HUDEP-2 (cell line): ENCODE measurements around the gene UNC13C.

Experiments used
- DNase-seq, 76 experiments: peaks; one replicate each; lab custom pipeline; 2025; ENCODE audit not compliant: unreplicated experiment in 76 of 76; lab: John Stamatoyannopoulos, UW

Gene UNC13C

DNA sequence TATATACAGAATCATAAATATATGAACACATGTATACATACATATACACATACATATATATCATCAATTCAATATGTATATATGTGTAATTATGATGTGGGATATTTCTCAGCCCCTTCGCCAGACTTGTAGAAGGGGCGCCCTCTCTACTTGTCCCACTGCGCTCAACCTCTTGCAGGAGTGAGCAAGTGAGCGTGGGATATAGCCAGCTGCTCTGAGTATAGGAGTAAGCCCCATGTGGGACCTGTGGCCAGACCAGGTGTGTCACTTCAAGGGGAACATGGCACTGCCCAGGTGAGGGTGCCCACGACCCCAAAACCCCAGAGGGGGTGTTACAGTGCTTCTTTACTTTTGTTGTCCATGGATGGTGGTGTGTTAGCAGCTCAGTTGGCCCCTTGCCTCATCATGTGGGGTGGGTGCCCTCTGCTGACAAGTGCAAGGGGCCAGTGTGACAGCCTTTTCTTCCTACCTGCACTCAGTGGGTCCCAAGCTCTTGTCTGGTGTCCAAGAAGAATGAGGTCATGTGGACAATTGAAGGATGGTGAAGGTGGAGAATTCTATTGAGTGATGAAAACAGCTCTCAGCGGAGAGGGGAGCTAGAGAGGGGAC is 304.1 kb downstream of the UNC13C start:
- DNase-seq: no peak

DNA sequence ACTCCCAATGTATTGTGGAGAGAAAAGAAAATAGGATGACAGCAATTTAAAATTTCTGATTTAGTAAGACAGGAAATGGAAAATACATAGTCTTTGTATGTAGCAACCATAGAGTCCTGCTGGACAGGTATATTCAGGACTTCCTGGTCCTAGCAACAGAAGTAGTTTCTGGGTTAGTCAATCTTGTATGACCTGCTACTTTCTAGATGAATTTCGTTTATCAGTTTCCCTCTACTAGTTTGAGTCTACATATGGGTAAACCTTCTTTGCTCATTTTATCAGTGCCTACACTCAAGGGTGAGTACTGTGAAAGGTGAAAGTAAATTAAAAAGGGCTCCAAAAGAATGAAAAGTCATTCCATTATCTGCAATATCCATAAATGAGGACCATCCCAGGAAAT is 309.8 kb downstream of the UNC13C start:
- DNase-seq: no peak

DNA sequence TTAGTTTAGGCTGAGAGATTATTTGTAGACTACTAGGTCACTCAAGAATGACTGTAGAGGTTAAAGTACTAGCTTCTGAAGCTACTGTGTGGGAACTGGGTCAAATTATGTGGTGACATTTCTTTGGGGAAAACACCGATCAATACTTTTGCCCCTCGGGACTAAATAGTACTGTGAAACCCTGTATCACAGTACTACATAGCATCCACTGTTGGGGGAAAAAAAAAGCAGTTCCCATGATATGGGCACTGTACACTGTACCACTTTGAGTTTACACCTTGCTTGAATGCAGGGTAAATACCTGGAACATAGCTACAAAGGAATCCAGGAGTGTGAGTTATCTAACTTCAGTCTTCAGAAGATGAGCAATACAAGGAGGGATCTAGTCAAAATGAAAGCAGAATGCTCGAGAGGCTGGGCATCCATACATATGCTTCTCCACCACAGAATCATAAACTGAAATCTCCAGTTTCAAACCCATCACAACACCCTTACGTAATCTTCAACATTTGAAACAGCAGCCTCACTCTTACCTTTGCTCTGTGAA is 311.4 kb downstream of the UNC13C start:
- DNase-seq: no peak

DNA sequence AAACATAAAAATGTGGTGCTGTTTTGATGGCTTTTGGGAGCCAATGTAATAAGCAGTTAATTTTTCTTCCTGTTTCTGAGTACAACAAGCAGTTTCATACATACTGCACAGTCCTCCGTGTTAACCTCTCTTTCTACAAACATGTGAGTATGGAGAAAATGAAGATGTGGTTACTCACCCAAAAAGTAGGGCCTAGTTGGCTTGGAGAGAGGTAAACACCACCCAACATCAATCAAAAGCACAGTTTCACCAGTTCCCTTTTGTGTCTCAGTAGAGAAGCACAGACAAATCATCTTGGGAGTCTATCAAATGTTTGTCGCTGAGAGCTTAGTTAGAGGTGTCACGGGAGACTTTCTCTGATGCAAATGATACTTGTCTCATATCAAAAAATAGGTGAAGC is 320.2 kb downstream of the UNC13C start:
- no peak for DNase-seq

DNA sequence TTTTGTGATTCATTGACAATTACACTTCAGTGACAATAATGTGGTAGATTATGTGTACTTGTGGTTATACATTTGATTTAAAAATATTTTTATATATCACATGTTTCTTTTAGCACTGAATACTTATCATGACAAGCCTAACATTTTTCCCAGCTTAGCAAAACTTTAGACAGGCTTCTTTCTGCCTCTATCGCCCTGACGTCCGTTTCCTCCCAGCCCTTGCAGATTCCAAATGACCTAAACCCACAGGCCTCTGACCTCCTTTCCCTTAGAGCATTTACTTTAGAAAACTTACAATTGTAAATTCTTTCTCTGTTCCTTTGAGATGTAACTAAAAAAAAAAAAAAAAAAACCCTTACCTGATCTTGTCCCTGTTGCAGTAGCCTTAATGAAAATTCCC is 326.1 kb downstream of the UNC13C start:
- no peak for DNase-seq

DNA sequence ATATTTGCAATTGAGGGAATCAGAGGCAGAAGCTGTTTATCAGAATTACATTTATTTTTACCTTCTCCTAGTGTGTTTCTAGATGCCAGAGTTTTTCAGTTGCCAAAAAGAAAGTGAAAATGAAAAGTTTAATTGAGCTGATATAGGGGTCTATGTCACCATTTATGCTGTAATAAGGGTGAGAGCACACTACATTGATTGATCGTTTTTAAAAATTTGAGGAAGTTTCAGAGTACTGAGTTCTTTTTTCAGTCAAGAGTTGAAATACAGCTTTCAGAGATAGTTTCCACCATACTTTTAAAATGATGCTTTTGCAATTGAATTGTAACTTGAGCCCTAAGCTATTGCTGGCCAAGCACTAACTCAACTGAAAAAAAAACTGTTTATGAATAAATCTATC is 326.9 kb downstream of the UNC13C start:
- DNase-seq: no peak

DNA sequence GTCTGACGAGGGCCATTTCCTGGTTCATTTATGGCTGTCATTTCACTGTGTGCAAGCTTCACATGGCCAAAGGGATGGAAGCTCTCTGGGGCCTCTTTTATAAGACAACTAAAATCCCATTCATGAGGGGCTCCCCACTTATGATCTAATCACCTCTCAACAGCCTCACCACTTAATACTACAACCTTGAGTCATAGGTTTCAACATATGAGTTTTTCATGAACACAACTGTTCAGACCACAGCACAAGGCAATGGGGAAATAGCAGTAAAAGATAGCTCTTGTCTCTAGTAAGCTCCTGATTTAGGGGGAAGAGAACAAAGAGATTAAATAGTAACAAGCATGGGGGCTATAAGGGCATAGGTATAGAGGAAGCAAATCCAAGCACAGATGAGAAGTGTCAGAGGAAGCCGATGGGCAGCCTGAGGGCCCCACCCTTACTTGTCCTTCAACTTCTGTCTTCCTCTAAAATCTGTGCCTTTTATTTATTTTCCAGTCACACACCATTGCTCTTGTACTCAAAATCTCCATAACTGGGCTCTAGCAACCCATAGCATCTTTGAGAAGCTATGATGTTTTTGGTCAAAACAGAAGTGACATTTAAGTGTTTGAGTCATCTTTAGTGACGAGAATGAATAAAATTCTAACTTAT is 329.1 kb downstream of the UNC13C start:
- no peak for DNase-seq

DNA sequence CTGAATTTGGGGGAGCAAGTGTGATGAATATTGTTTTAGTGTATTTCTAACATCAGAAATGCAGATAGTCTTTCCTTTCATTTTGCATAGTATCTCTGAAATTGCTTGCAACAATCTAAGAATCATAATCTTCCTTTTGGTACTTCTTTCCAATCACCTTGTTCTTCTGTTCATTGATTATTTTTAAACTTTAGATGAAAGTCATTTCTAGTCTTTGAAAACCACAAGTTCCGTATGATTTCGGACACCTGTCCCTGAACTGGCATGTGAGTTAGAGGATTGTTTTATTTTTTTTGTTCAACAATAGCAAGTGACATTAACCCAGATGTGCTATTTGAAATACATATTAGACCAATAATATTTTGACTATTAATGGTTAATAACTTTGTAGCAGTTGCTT is 329.7 kb downstream of the UNC13C start:
- DNase-seq: no peak

DNA sequence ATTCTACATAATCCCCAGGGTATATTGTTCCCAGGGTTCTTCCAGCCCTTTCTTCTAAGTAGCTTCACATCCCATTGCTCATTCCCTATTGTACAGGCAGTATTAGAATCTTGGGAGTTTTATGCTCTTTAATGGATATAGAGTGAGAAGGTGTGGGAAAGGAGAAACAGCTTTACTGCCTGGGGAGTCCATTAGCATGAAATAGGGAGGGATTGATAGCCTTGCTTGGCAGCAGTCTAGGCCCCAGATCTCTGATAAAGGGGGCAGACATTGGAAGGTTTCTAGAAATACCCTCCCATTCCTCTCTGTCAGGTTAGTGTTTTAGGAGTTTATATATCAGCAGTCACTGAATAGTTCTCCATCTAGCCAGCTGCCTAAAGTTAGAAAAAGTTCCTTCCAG is 334.3 kb downstream of the UNC13C start:
- DNase-seq: no peak

DNA sequence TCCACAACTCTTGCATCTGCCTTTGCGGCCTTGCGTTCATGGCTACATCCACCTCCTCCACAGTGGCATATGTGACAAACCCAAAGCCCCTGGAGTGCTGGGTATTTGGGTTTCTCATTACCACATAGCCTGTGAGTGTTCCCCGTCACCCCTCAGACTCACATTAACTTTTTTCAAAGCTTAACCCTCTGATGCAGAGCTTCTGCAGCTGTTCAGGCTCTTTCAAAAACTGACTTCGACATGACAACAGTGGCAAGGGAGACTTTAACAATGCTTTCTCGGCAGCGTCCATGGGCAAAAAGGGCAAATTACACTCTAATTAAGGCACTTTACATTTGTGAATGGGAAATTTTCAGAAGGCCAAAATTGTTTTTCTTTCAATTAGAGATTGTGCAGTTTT is 343.2 kb downstream of the UNC13C start:
- no peak for DNase-seq

DNA sequence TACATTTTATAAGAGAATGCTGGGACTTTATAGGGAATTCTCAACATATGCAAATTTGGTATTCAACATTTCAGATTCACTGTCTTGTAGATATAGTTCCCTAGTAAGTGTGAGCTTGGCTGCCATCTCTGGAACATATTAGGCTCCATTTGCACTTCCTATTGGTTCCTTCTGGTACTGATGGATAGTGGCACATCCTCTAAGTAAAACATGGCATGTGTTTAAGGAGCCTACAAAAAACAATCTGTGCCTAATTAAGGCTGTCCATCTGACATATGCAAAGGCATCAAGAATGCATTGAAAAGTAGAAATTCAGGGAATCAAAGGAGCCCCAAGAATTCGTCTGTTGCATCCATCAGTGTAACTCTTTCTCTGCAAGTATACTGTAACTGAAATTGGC is 344.1 kb downstream of the UNC13C start:
- DNase-seq: no peak

DNA sequence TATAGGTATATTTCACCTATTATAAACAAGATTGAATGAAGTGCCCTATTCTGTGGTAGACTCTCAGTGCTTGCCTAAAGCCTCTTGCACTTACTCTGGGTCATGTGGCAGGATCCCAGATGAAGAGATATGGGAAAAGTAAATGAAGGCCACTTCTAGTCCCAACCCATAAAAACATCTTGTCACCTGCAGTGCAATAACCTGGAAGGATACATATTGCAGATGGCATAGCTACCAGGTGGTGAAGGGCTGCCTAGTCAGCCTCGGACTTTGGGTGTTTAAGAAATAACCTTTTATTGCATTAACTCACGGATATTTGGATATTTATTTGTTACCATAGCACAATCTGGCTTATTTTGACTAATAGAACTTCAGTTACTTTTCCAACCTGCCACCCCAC is 367.1 kb downstream of the UNC13C start:
- DNase-seq: no peak

DNA sequence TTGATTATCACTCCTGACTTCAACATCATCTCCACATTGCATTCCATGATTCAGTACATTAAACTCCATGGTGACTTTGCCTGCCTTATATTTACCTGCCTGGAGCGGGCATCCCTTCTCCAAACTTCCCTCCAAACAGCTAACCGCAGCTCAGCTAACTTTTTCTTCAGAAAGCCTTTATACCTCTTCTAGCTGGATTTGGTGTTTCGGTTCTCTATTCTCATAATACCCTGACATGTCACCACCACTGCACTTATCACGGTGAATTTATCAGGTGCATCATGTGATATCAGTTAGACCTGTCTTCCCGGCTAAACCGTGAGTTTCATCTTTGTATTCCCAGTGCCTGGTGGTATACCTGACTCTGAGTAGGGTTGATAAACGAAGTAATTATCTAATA is 367.6 kb downstream of the UNC13C start:
- no peak for DNase-seq

DNA sequence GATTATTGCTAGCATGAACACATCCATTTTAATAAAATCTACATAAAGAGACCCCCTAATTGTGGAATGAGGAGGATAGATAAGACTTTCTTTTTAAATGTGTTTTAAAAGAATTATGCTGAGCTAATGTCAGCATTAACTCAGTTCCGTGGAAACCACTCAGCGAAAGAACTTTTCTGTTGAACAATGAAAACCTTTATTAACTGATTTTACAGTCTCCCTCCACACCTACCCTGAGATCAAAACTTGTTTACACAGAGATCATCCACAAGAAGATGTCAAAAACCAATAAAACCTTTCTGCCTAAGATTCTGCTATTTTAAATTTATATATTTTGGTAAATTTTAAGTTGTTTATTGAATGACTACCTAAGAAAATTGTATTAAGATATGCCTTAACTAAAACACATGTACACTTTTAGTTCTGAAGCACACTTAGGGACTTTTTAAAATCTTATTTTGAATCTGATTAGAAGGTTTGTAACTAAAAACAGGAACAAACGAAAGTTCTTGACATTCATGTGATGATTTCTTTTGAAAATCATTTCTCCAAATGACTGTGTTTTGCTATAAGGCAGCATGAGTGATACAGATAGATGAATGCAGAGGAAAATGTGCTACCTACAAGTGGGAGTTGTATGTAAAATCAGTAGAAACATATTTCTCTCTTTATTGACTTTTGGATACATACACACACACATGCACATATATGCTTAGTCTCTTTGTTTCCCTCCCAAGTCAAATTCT is 369.0 kb downstream of the UNC13C start:
- DNase-seq: no peak

DNA sequence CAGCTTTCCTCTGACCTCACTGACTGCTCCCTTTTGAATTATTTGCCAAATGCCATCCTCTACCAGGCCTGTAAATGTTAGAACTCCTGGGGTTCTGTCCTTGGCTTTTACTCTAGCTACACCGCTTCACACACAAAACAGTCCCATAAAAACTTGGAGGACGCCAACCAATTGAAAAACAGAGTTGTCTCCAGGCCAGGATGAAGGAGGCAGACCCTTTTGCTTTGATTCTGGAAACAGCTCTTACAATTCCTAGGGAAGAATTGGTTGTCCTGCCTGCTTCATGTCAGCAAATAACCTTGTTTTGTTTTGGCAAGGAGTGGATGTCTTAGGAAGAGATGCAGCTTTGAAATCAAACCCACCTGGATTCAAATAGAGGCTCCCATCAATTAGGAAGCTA is 375.5 kb downstream of the UNC13C start:
- no peak for DNase-seq

DNA sequence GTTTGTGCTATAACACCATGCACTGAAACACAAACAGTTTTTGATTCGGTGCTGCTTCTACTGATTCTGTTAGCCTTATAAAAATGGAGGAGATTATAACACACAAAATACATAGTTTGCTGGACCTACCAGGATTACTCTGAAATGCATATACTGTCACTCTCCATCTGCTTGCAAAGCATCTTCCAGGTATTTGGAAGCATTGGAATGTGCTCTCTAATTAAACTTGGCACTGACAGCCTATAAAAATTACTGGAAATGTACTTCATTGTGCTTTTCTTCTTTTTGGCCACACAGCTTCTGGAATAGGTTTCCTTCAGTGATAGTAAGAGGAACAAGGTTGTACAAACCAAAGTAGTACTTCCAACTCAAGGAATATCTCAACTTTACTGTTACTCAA is 376.1 kb downstream of the UNC13C start:
- no peak for DNase-seq

DNA sequence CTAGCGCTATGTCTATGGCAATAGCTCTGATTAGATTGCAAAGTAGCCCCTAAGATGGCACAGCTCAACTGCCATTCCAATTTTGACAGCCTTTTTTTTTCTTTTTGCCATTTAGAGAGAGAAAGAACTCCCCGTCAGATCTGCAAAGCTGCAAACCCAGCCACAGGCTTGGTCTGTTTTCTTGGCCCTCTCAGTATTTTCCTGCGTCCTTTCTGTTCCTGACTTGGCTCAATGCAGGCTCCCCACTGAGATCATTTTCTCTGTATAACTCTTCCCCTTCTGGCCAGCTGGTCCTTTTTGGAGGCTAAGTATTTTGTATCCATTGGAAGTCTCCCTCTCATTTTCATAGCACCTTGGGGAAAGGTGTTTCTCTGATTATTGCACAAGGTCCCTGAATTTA is 386.7 kb downstream of the UNC13C start:
- no peak for DNase-seq

DNA sequence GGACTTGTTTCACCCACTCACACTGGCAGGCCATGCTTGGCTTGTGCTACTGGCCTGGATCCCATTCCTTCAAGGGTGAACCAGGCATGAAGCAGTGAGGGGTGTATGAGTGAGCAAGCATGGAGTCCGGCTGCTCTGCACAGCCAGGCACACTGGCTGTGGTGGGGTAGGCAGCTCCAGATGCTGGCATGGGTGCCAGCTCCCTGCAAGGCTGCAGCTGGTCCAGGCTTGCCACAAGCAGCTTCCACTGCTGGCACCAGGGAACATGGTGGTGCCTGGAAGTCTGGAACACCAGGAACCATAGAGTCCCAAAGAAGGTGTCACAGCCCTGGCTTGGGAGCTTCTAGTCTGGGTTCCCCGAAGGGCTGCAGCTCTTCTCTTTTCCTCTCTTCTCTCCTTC is 395.1 kb downstream of the UNC13C start:
- no peak for DNase-seq

DNA sequence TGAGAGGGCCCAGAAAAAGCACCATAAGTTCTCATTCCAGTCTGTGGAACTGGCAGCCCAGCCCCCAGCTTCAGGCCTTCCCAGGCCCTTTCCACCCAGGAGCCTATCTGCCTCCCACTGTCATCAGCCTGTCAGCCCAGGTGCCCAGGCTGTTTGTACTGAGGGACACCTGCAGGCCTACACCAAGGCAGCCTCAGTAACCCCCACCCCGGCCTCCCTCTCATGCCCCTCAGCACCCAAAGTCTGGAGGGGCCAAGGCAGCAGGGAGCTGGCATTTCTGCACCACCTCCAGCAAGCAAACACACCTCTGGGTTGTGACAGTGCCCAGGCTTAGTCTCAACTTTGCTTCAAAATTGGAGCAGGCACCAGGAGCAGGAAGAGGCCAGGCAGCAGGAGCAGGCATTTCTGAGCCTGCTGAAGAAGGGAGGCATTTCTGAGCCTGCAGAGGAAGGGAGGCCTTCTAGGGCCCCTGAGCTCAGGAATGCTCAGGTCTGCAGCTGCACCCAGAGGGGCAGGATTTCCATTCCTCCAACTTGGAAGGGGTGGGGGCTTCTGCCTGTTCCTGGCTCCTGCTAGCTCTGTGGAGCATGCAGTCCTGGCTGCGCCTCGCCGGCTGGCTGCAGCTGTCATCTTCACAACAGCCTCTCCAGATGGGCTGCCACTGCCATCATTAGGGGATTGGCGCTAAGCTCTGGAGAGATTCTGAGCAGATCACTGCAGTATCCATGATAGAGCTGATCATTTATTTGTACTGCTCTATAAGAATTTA is 396.1 kb downstream of the UNC13C start:
- DNase-seq: no peak

DNA sequence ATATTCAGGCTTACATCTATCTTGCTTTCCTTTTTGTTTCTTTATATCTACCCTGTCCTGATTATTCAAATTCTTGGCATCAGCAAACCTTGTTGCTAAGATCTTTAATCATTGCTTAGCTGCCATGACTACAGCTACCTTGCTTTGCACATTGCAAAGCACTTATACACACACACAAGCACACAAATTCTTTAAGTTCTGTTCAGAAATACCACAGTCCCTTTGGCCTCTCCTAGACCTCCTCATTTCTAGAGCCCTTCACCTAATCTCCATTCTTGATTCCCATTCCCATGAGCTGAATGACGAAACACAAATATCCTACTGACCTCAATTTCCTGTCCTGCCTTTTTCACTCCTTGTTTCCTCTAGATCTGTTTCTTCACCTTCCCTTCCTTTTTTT is 409.6 kb downstream of the UNC13C start:
- no peak for DNase-seq

DNA sequence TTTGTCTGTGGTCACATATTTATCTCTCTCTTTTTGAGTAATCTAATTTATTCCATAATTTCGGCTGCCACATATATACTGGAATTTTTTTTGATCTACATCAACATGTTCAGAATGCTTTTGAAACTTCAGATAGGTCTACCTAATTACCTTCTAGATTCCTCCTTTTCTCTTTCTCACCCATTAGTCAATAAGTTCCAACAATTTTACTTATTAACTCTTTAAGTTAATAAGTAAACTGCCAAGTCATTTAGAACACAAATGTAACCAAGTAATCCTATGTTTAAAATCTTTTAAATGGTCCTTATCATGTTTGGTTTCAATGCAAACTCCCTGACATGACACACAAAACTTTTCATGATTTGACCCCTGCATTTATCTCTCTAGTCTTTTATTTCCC is 410.5 kb downstream of the UNC13C start:
- no peak for DNase-seq
